NCI-H446 (cell line): ENCODE results near the gene UQCRFS1.
"Not testable (repeated sequence)": the region's sequence is repeated elsewhere in the genome, so short reads cannot be mapped to it uniquely, and the experiment has no call there.

Experiments
- DNase-seq, 2 experiments: peaks; one replicate each; lab custom pipeline; 2025; lab: John Stamatoyannopoulos, UW

UQCRFS1 gene

GRCh38 chr19:29214411-29214810 lies 1.5 kb upstream of the UQCRFS1 start:
- no peak for DNase-seq

DNA sequence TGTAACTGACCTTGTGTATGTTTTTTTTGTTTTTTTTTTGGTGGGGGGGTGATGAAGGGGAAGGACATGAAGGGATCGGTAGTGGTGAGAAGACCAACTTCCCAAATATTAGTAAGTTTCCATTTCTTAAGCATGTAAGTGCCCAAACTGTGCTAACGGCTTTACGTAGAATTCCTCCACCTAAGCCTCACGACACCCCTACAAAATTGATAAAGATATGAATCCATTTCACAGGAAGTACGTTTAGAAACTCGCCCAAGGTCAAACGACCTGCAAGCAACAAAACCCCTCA lies 649 bp downstream of the UQCRFS1 start:
- DNase-seq: no peak

- DNase-seq: no peak
Observed at GRCh38 chr19:29211562-29212355, 1.2 kb downstream of the UQCRFS1 start.

- DNase-seq: not testable (repeated sequence)
Observed at GRCh38 chr19:29211041-29211440, 1.9 kb downstream of the UQCRFS1 start.

DNA sequence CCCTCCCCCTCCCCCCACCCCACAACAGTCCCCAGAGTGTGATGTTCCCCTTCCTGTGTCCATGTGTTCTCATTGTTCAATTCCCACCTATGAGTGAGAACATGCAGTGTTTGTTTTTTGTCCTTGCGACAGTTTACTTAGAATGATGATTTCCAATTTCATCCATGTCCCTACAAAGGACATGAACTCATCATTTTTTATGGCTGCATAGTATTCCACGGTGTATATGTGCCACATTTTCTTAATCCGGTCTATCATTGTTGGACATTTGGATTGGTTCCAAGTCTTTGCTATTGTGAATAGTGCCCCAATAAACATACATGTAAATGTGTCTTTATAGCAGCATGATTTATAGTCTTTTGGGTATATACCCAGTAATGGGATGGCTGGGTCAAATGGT lies 2.4 kb downstream of the UQCRFS1 start:
- not testable (repeated sequence) for DNase-seq

DNA sequence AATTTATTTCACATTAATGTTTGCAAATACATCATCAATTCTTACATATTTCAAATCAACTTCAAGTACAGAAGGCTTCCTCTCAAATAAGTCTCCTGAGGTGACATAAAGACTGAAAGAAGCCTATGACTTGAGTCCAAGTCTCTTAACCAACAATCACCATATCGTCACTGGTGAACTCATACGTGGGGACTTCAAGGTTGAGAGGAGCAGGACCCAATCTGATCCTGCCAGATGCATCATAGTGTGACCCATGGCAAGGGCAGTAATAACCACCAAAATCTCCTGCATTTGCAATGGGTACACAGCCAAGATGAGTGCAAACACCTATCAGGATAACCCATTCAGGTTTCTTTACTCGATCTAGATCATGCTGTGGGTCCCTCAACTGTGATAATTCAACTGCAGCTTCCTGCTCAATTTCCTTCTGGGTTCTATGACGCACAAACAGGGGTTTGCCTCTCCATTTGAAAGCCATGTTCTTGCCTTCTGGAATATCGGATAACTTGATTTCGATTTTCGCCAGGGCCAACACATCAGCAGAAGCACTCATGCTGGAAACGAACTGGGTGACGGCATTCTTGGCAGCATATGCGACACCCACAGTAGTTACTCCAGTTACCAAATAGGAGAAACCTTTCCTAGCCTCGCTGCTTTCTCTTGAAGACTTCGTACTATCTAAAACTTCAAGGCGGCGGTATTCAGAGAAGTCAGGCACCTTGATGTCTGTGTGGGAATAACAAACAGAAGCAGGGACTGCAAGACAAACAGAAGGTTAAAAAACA lies 5.4 kb downstream of the UQCRFS1 start:
- not testable (repeated sequence) for DNase-seq

GRCh38 chr19:29206453-29206852 lies 6.5 kb downstream of the UQCRFS1 start:
- DNase-seq: no peak

DNA sequence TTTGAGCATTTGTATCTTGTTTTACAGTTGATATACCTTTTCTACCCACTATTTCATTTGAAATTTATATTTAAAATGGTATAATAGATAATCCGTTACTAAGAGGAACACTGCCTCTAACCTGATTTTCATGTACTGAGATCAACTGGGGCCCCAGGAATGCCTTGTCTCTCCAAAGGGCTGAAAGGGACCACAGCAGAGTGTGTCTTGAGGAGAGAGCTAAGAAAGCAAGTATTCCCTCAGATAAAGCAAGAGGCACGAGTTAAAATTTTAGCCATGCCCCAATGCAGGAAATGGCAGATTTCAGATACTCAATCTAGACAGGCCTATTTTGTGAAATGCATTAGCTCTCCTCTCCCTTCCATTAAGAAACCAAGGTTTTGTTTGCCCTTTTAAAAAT lies 10.7 kb downstream of the UQCRFS1 start:
- no peak for DNase-seq

- DNase-seq: no peak
Observed at GRCh38 chr19:29201855-29202254, 11.1 kb downstream of the UQCRFS1 start.

DNA sequence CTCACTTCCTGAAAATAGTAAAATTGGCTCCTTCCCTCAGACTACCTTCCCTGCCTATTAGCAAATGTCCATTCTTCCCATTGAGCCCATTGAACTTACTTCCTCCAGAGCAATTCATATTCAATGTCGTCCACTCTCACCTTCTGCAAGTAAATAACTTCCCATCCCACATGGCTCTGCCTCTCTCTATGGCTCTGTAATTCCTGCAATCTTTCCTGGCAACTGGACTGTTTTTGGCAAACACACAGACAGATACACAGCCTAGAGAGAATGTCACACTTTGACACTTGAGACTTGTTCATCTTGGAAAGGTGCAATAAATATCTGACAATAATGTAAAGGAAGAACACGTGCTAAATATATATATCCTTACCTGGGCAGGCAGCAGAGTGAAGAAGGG lies 18.3 kb downstream of the UQCRFS1 start:
- no peak for DNase-seq

GRCh38 chr19:29193155-29193554 lies 19.8 kb downstream of the UQCRFS1 start:
- no peak for DNase-seq

DNA sequence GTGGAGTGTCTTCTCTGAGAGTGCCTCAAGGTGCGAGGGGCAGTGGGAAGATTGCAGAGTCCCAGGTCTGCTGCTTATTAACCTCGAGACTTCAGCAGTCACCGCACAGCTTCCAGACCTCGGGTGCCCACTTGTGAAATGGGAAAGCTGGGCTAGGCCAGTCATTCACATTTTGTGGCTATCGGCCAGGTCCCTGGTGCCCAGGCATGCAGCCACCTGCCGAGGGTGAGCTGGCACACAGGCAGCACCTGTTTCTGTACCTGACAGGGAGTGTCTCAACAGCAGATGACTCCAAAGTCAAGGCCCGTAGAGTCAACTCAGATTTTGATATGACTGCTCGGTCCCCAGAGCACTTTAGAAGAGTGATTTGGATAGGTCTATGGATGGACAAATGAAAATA lies 21.9 kb downstream of the UQCRFS1 start:
- DNase-seq: no peak

DNA sequence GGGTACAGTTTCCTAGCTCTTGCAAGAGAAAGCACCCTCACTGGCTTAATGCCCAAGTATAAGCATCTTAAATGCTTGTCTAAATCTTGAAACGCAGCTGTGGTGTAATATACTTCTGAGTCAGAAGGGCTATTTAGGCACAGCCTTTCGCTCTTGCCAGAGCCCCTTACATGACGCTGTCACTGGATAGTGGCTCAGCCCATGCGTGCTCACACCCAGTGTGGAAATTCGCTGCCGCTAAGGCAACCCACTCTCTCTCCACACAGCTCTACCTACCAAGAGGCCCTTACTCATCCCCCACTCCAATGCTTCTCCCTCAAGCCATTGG lies 24.0 kb downstream of the UQCRFS1 start:
- DNase-seq: no peak

- DNase-seq: no peak
Observed at GRCh38 chr19:29188289-29189032, 24.5 kb downstream of the UQCRFS1 start.

GRCh38 chr19:29187676-29188075 lies 25.3 kb downstream of the UQCRFS1 start:
- no peak for DNase-seq

DNA sequence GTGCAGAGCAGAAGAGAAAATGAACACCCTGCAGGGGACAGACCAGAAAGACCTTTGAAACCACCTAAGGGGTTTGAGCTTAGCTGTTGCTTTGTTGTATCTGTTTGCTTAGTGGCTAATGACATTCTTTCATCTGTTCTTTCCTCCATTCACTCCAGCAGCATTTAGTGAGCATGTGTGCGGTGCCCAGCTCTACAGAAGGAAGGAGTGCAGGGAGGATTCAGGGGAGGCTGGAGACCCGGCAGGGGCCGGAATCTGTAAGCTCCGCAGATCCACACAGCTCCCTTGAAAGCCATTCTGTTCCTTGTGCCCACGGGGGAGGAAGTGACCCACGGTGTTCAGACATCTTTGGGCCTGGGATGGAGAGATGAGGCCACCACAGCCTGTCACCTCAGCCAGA lies 27.5 kb downstream of the UQCRFS1 start:
- DNase-seq: no peak

DNA sequence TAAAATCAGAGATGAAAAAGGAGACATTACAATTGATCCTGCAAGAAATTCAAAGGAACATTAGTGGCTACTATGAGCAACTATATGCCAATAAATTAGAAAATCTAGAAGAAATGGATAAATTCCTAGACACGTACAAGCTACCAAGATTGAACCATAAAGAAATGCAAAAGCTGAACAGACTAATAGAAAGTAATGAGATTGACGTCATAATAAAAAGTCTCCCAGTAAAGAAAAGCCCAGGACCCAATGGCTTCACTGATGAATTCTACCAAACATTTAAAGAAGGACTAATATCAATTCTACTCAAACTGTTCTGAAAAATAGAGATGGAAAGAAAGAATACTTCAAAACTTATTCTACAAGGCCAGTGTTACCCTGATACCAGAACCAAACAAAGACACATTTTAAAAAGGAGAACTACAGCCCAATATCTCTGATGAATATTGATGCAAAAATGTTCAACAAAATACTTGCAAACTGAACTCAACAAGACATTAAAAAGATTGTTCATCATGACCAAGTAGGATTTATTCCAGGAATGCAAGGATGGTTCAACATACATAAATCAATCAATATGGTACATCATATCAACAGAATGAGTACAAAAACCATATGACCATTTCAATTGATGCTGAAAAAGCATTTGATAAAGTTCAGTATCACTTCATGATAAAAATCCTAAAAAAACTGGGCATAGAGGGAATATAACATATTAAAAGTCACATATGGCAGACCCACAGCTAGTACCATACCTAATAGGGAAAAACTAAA lies 35.8 kb downstream of the UQCRFS1 start:
- no peak for DNase-seq

- DNase-seq: no peak
Observed at GRCh38 chr19:29173896-29174295, 39.1 kb downstream of the UQCRFS1 start.

DNA sequence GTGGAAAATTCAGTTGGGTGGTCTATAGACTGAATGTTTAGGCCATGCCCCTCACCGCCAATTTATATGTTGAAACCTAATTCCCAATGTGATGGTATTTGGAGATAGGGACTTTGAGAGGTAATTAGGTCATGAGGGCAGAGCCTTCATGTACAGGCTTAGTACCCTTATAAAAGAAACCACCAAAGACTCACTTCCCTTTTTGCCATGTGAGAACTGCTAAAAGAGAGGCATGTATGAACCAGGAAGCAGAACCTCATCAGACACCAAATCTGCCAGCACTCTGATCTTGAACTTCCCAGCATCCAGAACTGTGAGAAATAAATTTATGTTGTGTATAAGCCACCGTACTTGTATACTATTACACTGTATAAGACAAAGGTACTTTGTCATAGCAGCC lies 40.6 kb downstream of the UQCRFS1 start:
- no peak for DNase-seq

- DNase-seq: no peak
Observed at GRCh38 chr19:29171525-29171924, 41.4 kb downstream of the UQCRFS1 start.

DNA sequence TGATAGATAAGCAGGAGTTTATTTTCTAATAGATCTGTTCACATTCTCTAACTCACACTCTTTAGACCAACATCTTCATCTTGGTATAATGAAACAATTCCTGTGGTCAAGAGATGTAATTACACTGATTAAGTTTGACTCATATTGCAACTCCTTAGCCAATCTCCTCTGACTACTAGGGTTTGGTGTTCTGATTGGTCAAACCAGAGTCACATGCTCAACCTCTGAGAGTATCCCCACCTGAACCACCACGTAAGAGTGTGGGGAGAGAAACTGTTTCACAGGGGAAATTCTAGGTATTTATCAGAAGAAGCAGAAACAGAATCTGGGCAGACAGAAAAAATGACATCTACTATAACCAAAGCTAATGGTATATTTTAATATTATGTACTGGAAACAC lies 42.4 kb downstream of the UQCRFS1 start:
- DNase-seq: no peak

DNA sequence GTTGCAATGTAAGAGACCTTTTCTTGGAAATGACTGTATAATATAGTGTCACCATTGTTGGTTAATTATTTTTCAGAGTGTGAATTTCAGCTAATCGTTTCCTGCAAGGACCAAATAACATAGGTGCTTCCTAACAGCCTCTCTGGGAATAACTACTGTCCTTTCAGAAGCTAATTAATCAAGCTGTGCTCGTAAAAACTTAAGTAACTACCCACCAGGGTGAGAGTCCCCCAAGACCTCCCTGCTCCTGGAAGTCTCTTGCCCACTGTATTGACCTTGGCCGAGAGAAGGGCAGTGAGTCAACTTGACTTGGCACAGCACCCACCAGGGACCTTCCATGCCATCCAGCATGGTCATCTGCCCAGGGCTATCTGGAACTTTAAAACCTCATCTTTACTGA lies 50.3 kb downstream of the UQCRFS1 start:
- DNase-seq: no peak
